Fibroblast of pulmonary artery (primary cell): ENCODE measurements around the gene USP36.

Source experiments
- DNase-seq: peaks from one replicate; pipeline ENCODE4 v3.0.0-alpha.2; 2010; ENCODE audit warnings: low read depth
- H3K4me3 ChIP-seq: replicated peaks from 2 replicates; pipeline ENCODE4 v1.5.1; 2011; ENCODE audit warnings: low read depth, mild to moderate bottlenecking, control low read depth, low read length, moderate library complexity
- TF ChIP-seq, protein P1 (sequence below): IDR thresholded peaks from 2 replicates; pipeline ENCODE4 v1.5.1; 2011; ENCODE audit warnings: mild to moderate bottlenecking, control low read depth, low read length, inconsistent platforms; ENCODE audit errors: missing control alignments

Gene USP36

DNA sequence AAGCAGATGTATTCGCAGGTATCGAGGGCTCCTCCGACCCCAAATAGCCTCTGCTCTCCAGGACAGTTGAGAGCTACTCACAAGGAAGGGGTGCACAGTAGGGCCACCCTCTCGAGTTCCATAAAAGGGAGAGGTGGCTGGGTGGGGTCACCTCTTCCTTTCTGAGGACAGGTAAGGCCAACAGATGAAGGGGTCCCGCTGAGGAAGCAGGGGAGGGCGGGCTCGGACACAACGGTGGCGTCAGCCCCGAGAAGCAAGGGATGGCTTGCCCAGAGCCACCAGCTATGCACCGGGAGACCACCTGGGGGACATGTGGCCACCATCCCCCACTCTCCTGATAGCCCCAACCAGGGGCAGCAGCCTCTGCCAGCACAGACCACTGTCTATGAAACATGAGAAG lies 43.4 kb downstream of the USP36 start:
- no peak for DNase-seq
- TF ChIP-seq, protein P1, sequence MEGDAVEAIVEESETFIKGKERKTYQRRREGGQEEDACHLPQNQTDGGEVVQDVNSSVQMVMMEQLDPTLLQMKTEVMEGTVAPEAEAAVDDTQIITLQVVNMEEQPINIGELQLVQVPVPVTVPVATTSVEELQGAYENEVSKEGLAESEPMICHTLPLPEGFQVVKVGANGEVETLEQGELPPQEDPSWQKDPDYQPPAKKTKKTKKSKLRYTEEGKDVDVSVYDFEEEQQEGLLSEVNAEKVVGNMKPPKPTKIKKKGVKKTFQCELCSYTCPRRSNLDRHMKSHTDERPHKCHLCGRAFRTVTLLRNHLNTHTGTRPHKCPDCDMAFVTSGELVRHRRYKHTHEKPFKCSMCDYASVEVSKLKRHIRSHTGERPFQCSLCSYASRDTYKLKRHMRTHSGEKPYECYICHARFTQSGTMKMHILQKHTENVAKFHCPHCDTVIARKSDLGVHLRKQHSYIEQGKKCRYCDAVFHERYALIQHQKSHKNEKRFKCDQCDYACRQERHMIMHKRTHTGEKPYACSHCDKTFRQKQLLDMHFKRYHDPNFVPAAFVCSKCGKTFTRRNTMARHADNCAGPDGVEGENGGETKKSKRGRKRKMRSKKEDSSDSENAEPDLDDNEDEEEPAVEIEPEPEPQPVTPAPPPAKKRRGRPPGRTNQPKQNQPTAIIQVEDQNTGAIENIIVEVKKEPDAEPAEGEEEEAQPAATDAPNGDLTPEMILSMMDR, result no peak
- H3K4me3 ChIP-seq, result no peak overlapping the region

DNA sequence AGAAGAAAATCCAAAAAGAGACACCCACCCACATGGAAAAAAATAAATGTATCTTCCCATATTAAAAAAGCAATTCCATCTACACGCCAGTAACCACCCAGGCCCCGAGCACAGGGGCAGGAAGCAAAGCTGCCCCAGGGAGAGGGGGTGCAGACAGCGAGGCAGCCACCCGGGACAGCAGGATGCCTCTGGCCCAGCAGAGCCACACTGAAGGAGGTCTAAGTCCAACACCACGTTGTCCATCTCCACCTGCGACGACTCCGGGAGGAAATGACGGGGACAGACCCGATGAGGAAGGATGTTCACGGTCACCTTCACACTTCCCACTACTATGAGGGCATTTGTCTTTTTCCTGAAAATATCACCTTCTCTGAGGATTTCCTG lies 44.1 kb downstream of the USP36 start:
- no peak for DNase-seq
- TF ChIP-seq, protein P1, result no peak
- H3K4me3 ChIP-seq, result no peak overlapping the region

DNA sequence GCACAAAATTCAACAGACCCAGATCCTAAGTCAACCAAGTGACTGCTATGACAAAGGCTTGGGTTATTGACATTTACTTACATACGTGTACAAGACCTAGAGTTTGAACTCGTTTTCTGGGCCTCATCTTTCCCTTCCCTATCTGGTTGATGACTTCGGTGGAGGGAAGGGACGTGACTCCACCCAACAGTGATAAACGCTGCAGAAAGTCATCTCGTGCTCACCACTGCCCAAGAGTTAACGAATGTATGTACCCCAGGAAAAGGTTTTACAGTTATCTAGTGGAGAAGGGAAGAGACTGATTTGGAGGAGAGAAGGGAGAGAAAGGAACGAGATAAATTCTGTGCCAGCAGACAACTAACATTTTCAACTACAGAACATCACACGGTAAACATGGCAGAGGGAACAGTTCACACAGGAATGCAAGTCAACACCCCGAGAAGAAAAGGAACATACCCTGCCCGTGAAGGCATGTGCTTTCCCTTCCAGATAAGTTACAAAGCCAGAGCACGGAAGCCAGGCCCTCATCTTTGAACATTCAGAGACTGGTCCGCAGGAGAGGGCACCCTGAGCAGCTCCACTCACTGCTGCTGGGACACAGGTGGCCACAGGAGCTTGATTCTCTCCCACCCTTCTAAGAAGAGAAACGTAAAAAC lies 44.6 kb downstream of the USP36 start:
- no peak for DNase-seq
- H3K4me3 ChIP-seq, result no peak overlapping the region
- TF ChIP-seq, protein P1, result no peak

DNA sequence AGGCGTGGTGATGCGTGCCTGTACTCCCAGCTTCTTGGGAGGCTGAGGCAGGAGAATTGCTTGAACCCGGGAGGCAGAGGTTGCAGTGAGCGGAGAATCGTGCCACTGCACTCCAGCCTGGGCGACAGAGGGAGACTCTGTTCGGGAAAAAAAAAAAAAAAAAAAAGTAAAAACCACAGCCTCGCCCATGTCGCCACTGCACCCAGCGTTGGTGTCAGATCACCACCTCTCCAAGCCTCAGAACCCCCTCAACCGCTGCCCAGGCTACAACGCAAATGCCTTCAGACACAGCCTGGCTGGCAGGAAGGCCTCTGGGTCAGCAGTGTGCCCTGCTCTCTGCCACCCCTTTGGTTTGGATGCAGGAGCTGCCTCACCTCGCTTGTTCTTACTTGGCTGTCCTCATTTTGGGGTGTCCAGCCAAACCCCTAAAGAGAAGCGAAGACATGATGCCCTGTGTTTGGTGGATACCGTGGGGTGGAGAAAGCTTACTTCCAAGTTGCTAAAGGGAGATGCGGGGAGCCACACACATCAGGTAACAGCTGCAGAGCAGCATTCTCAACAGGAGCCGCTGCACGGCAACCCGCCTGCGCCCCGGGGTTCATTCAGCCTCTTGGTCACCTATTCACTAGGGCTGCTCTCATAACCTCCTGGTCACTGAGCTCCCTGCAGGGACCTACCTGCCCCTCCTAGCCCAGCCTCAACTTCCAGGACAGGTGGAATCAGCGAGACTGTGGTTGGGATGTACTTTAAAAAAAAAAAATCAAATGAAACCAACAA lies 45.6 kb downstream of the USP36 start:
- H3K4me3 ChIP-seq, result no peak overlapping the region
- no peak for DNase-seq
- TF ChIP-seq, protein P1, result no peak

DNA sequence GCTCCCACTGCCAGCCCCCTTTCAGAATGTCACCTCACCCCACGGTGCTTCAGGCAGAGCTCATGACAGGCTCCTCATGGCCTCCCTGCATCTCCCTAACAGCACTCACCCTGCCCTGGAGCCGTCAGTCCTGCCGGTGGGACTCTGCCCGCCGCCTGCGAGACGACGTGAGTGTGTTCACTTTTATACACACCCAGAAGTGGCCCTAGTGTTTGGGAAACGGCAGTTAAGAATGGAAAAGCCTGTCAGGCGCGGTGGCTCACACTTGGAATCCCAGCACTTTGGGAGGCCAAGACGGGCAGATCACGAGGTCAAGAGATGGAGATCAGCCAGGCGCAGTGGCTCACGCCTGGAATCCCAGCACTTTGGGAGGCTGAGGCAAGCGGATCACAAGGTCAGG lies 46.2 kb downstream of the USP36 start:
- DNase-seq, result no peak
- no peak overlapping the region for H3K4me3 ChIP-seq
- TF ChIP-seq, protein P1, result no peak

DNA sequence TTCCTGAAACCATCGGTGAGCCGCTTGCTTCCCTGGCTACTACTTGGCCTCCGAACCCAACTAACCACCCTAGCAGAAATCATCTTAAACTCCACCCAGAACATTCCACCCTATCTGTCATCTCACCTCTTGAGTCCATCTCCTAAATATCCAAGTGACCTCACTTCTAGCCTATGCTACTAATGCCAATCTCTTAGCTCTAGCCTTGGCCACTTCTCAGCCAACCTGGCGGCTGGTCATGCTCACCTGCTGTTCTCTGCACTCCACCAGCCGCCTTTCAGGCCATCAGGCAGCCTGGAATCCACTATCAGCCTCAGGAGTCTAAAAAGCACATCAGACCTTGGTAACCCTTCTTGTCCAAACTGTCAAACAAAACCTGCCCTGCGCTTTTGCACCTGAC lies 46.6 kb downstream of the USP36 start:
- DNase-seq, result no peak
- no peak overlapping the region for H3K4me3 ChIP-seq
- TF ChIP-seq, protein P1, result no peak
